ENCODE measurements around the gene RPTOR.

The RPTOR gene

DNA sequence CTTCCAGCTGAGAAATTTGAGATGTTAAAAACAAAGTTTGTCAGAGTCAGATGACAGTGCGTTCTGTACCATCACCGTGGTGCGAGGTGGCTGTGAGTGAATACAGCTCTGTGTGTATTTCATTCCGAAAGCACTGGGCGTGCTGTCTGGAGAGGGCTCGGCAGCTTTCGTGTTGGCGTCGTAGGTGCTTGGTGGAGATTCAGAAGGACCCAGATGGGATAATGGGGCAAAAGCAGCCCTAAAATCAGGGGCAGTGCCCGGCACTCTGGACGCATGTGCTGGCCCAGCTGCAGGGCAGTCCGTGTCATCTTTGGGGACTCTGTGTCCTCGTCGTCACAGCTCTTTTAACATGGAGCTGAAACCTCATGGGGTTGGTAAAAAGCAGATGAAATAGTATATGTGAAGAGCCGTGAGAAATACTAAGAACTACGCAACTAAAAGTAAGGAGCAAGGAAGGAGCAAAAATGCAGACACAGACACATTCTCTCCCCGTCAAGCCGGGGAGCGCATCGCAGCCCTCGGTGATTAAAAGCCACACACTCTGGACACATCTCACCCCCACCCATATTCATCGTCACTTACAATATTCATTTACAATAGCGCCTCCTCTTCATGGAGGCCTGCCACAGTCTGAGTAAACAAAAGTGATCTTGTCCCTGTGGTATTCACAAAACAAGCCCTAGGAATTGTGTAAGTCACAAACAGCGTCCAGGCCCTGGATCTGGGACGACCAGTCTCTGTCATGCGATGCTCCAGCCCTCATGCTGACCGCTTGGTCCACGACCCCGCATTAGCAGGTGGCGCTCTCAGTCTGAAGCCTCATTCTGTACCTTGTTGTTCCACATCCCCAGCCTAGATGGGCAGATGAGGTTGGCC, 206.7 kb downstream of the RPTOR start:
- H3K79me2 ChIP-seq = peaks cover 4% of the 10 kb centered on the region
- no peak overlapping the region for H3K9ac ChIP-seq
- no peak overlapping the region for H2AFZ ChIP-seq
- no peaks in the 10 kb centered on the region for H3K27me3 ChIP-seq (ENCODE audit: control insufficient read depth, insufficient read depth, low read length)
- H3K4me3 ChIP-seq (ENCODE audit: low read depth, low read length) = no peak overlapping the region
- H3K27ac ChIP-seq = no peak overlapping the region
- no peaks in the 10 kb centered on the region for H3K4me1 ChIP-seq
- TF ChIP-seq, protein P1, sequence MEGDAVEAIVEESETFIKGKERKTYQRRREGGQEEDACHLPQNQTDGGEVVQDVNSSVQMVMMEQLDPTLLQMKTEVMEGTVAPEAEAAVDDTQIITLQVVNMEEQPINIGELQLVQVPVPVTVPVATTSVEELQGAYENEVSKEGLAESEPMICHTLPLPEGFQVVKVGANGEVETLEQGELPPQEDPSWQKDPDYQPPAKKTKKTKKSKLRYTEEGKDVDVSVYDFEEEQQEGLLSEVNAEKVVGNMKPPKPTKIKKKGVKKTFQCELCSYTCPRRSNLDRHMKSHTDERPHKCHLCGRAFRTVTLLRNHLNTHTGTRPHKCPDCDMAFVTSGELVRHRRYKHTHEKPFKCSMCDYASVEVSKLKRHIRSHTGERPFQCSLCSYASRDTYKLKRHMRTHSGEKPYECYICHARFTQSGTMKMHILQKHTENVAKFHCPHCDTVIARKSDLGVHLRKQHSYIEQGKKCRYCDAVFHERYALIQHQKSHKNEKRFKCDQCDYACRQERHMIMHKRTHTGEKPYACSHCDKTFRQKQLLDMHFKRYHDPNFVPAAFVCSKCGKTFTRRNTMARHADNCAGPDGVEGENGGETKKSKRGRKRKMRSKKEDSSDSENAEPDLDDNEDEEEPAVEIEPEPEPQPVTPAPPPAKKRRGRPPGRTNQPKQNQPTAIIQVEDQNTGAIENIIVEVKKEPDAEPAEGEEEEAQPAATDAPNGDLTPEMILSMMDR (IDR thresholded peaks at IDR 0.05) = no peak
- no peaks in the 10 kb centered on the region for H3K36me3 ChIP-seq (ENCODE audit: control insufficient read depth, insufficient read depth, low read length)
- no peaks in the 10 kb centered on the region for H3K9me3 ChIP-seq (ENCODE audit: control insufficient read depth, low read length)
- H3K4me2 ChIP-seq (ENCODE audit: low read length) = no peak overlapping the region

DNA sequence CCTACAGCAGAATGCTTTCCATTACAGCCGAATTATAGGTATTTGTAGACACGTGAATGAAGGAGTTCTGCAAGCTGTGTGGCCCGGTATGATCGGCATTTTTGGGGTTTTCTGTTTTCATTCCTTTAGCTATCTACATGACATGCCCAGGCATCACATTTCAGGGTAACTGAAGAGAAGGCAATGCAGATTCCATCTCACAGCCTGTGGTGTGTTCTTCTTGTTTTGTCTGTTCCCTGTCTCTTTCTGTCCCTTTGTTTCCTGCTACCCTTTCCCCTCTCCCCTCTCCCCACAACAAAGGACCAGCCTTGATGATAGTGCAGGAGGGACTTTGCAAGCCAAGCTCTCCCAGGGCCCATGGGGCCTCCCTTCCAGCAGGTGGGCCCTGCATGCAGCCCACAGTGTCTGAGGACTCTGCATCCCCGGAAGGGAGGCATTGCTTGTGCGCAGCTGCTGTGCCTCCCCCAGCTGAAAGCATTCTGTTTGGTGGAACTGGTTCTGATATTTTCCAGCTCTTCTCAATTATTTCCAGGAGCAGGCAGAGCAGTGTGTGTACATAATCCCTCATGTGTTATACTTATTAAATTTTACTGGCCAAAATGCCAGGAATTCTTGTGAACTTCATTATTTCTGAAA, 207.4 kb downstream of the RPTOR start:
- no peak overlapping the region for H2AFZ ChIP-seq
- H3K79me2 ChIP-seq = peaks cover 4% of the 10 kb centered on the region
- no peaks in the 10 kb centered on the region for H3K4me1 ChIP-seq
- H3K9ac ChIP-seq = no peak overlapping the region
- H3K36me3 ChIP-seq (ENCODE audit: control insufficient read depth, insufficient read depth, low read length) = no peaks in the 10 kb centered on the region
- TF ChIP-seq, protein P1 (IDR thresholded peaks at IDR 0.05) = no peak
- no peaks in the 10 kb centered on the region for H3K9me3 ChIP-seq (ENCODE audit: control insufficient read depth, low read length)
- H3K4me3 ChIP-seq (ENCODE audit: low read depth, low read length) = no peak overlapping the region
- no peak overlapping the region for H3K27ac ChIP-seq
- H3K4me2 ChIP-seq (ENCODE audit: low read length) = no peak overlapping the region
- H3K27me3 ChIP-seq (ENCODE audit: control insufficient read depth, insufficient read depth, low read length) = no peaks in the 10 kb centered on the region

DNA sequence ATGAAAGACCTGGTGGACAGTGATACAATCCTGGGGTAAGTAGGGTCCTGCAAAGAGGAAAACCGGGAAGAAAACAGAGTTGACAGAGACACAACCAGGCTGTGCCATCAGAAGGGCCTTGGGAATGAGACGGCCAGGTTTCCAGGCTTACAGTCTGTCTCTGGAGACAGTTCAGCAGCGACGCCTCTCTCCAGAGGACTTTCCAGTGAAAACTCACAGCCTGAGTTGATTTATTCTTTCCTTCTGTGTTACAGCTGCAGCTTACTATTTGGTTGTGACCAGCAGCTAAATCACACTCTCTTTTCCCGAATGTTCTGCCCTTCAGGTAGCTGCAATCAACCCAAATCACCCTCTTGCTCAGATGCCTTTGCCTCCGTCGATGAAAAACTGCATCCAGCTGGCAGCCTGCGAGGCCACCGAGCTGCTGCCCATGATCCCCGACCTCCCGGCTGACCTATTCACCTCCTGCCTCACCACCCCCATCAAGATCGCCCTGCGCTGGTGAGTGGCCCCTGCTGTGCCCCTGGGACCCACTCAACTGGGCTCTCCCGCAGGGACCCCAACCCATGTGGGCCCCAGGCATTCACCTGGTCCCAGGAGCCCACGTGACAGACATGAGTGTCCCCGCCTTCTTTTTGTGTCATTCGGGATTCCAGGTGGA, 209.2 kb downstream of the RPTOR start:
- Histone ChIP-seq H3K27me3 (ENCODE audit: control insufficient read depth, insufficient read depth, low read length) (no peaks in the 10 kb centered on the region), H3K27ac (no peak overlapping the region), H3K9ac (no peak overlapping the region), H3K79me2 (no peaks in the 10 kb centered on the region), H3K36me3 (ENCODE audit: control insufficient read depth, insufficient read depth, low read length) (no peaks in the 10 kb centered on the region), H3K9me3 (ENCODE audit: control insufficient read depth, low read length) (no peaks in the 10 kb centered on the region), H3K4me1 (no peaks in the 10 kb centered on the region), H3K4me2 (ENCODE audit: low read length) (no peak overlapping the region), H3K4me3 (ENCODE audit: low read depth, low read length) (no peak overlapping the region), H2AFZ (no peak overlapping the region)
- TF ChIP-seq, protein P1 (IDR thresholded peaks at IDR 0.05) = no peak

DNA sequence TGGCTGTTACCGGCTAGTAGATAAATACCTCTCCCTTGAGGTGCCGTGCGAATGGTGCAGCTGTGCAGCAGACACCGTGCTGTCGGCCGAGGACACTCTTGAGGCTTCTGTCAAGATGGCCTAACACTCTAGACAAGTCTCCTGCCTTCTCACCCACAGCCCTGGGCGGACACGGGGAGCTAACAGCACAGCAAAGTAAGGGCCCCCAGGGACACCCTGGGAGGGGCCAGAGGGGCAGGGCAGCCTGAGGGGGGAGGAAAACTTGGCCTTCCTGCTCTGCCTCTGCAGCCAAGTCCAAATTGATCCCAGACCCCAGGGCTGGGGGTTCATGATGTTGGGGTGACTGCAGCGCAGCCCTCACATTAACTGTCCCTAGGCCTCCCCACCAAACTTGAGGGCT, 210.2 kb downstream of the RPTOR start:
- no peaks in the 10 kb centered on the region for H3K4me1 ChIP-seq
- H3K79me2 ChIP-seq = no peaks in the 10 kb centered on the region
- H2AFZ ChIP-seq = no peak overlapping the region
- H3K4me3 ChIP-seq (ENCODE audit: low read depth, low read length) = no peak overlapping the region
- H3K36me3 ChIP-seq (ENCODE audit: control insufficient read depth, insufficient read depth, low read length) = no peaks in the 10 kb centered on the region
- no peak overlapping the region for H3K27ac ChIP-seq
- TF ChIP-seq, protein P1 (IDR thresholded peaks at IDR 0.05) = no peak
- H3K9ac ChIP-seq = no peak overlapping the region
- no peaks in the 10 kb centered on the region for H3K9me3 ChIP-seq (ENCODE audit: control insufficient read depth, low read length)
- no peaks in the 10 kb centered on the region for H3K27me3 ChIP-seq (ENCODE audit: control insufficient read depth, insufficient read depth, low read length)
- H3K4me2 ChIP-seq (ENCODE audit: low read length) = no peak overlapping the region

Data from parathyroid adenoma (tissue), 2 donors.